ENCODE results near the gene ASTN2.

GRCh38 chr9:116861321-116861720 lies 553.5 kb downstream of the ASTN2 start:
- TF ChIP-seq, protein P1, sequence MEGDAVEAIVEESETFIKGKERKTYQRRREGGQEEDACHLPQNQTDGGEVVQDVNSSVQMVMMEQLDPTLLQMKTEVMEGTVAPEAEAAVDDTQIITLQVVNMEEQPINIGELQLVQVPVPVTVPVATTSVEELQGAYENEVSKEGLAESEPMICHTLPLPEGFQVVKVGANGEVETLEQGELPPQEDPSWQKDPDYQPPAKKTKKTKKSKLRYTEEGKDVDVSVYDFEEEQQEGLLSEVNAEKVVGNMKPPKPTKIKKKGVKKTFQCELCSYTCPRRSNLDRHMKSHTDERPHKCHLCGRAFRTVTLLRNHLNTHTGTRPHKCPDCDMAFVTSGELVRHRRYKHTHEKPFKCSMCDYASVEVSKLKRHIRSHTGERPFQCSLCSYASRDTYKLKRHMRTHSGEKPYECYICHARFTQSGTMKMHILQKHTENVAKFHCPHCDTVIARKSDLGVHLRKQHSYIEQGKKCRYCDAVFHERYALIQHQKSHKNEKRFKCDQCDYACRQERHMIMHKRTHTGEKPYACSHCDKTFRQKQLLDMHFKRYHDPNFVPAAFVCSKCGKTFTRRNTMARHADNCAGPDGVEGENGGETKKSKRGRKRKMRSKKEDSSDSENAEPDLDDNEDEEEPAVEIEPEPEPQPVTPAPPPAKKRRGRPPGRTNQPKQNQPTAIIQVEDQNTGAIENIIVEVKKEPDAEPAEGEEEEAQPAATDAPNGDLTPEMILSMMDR (IDR thresholded peaks at IDR 0.05): no peak
- TF ChIP-seq POLR2A (IDR thresholded peaks at IDR 0.05): no peak

Measured in thyroid gland (tissue), 4 donors.